H1 (cell line): ENCODE measurements around the gene GSTT4. TPM values are rescaled to one million over a fixed set of nuclear protein-coding genes. Genes with fewer than 3 reads are reported as not detected.

Experiments
- JUN ChIP-seq: IDR thresholded peaks from 2 replicates; pipeline ENCODE4 v1.6.1; 2011; ENCODE audit warnings: low read depth, mild to moderate bottlenecking, improper control_type of control experiment, low read length
- KDM1A ChIP-seq: fragments of 200-600, 300-600 bp; sonication (generic); IDR thresholded peaks from 2 replicates; pipeline ENCODE4 v1.7.1; 2016; ENCODE audit warnings: mild to moderate bottlenecking, low read length, borderline replicate concordance
- KDM4A ChIP-seq: IDR thresholded peaks from one replicate; pipeline ENCODE4 v1.7.1; 2012; ENCODE audit warnings: low read depth, mild to moderate bottlenecking, moderate library complexity, low read length, inconsistent platforms; ENCODE audit not compliant: severe bottlenecking
- RXRA ChIP-seq: IDR thresholded peaks from 2 replicates; pipeline ENCODE4 v1.6.1; 2011; ENCODE audit warnings: low read depth, mild to moderate bottlenecking, low read length, moderate library complexity; ENCODE audit not compliant: insufficient read depth
- SUZ12 ChIP-seq: fragments of 200-600 bp; sonication (generic); IDR thresholded peaks from 2 replicates; pipeline ENCODE4 v1.6.1; 2012; ENCODE audit warnings: mild to moderate bottlenecking, inconsistent platforms, low read length, moderate library complexity, mixed read lengths
- polyA plus RNA-seq, 7 experiments: library from polyadenylated mRNA; depleted of rRNA in 3 of 7; stranded (reverse) in 5 of 7; unstranded in 2 of 7; fragments of >200 nt in 5 of 7; fragments of 200-250 nt in 2 of 7; gene quantifications; 1 replicate in 5 of 7; 2 replicates in 1 of 7; 4 replicates in 1 of 7; pipeline versions ENCODE4 v1.2.1 to v1.2.3, GENCODE V29; 2011 to 2013; ENCODE audit warnings: missing spikeins in 2 of 7, mixed read lengths in 2 of 7
- total RNA-seq: library from RNA; stranded (reverse); fragmentation: NEBNext Ultra II Directional; extraction: Animal tissue kit (Norgen Biotek cat#: 25700); gene quantifications from 2 replicates; pipeline ENCODE4 v1.2.1, GENCODE V29; 2021

The GSTT4 gene
- total and polyA plus RNA-seq, 2 of the 8 experiments (the other 6 are each of a cell fraction or from before 2014, with no cell fraction given), result 0.14 TPM; not detected in 1

DNA sequence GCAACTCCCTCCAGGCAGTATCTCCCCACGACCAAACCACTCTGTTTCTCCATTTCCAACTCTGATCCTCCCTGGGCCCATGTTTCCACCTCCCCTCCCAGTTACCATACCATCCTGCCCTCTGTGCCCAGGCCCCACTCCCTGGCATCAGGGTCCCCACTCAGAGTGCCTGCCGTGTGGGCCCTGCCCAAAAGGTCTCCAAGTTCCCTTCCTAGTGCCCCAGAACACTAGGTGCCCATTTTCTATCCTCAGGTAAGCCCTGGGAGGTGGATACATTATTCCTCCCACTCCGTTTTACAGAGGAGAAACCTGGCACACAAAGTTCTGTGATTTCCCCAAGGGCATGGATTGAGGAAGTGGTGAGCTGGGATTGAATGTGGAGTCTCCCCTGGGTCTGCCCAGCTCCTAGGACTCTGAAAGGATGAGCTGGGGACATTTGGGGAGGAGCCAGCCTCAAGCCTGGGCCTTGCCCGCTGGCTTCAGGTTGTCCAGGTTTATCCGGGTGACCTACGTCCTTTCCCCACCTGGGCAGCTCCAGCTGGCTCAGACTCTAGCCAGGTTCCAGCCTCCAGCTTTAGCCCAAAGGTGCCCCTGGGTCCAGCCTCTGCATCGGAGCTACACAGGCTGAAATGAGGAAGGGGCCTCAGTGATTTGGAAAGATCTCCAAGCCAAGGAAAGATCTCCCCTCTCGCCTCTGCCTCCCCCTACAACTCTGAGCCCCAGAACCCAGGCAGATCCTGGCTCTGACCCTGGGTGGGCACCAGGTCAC lies 2.2 kb upstream of the GSTT4 start (continued):
- TF ChIP-seq KDM4A (no peak), SUZ12 (no peak), KDM1A (no peak), JUN (no peak), RXRA (no peak)
- TF ChIP-seq, all 59 proteins: peak for 0
